Thyroid gland (tissue), 4 donors: Measurements from ENCODE around the gene KRTAP12-2. TPM values are rescaled to one million over a fixed set of nuclear protein-coding genes. Genes with fewer than 3 reads are reported as not detected.

Experiments
- DNase-seq, 2 donors: peaks; one replicate each; pipeline ENCODE4 v3.0.0-alpha.2; 2019
- H3K27ac ChIP-seq, 3 donors: fragments of 200-600 bp; sonication (generic); 1 replicate in 2 of 3; 2 replicates in 1 of 3; pipeline ENCODE4 v1.5.1; 2016 to 2019; ENCODE audit warnings: mild to moderate bottlenecking in 1 of 3, moderate library complexity in 1 of 3
- H3K27me3 ChIP-seq: fragments of 200-600 bp; sonication (generic); one replicate; pipeline ENCODE4 v1.5.1; 2019
- H3K36me3 ChIP-seq, 2 donors: fragments of 200-600 bp; sonication (generic); one replicate each; pipeline ENCODE4 v1.5.1; 2016 to 2019
- H3K4me1 ChIP-seq, 2 donors: fragments of 200-600 bp; sonication (generic); one replicate each; pipeline ENCODE4 v1.5.1; 2017 to 2019
- H3K4me3 ChIP-seq, 3 donors: fragments of 200-600 bp; sonication (generic); replicated peaks in 1 of 3; 1 replicate in 2 of 3; 2 replicates in 1 of 3; pipeline ENCODE4 v1.5.1; 2016; ENCODE audit warnings: mild to moderate bottlenecking in 1 of 3
- H3K9me3 ChIP-seq: fragments of 200-600 bp; sonication (generic); one replicate; pipeline ENCODE4 v1.5.1; 2017
- POLR2A ChIP-seq, 2 donors: fragments of 450-650 bp; IDR thresholded peaks; one replicate each; pipeline ENCODE4 v1.6.1; 2017; ENCODE audit warnings: antibody characterized with exemption in 2 of 2, mild to moderate bottlenecking in 2 of 2, moderate library complexity in 1 of 2
- WGBS, 2 donors: methylation state at CpG; one replicate each; pipeline ENCODE4 v1.1.5; 2017; 5-methylcytosine and 5-hydroxymethylcytosine counted together
- intact Hi-C: fragments of 100-400 bp; cut with DNase I; formaldehyde crosslinking; loops from one replicate; pipeline ENCODE4 v1.15.1; 2023
- total RNA-seq, 4 donors: library from RNA; depleted of rRNA; stranded (reverse); fragments of >200 nt; gene quantifications; one replicate each; pipeline ENCODE4 v1.2.3, GENCODE V29; 2016
- TF ChIP-seq, protein P1 (sequence below), 6 experiments: fragments of 200-600 bp in 3 of 6; fragments of 450-650 bp in 3 of 6; sonication (generic) in 3 of 6; IDR thresholded peaks; one replicate each; pipeline ENCODE4 v1.5.1; 2016 to 2019; ENCODE audit warnings: antibody characterized with exemption in 6 of 6, mild to moderate bottlenecking in 2 of 6, inconsistent platforms in 1 of 6, moderate library complexity in 1 of 6

Gene KRTAP12-2
- total RNA-seq, 4 donors from 2014 or later: 0.89 TPM; not detected in 3

DNA sequence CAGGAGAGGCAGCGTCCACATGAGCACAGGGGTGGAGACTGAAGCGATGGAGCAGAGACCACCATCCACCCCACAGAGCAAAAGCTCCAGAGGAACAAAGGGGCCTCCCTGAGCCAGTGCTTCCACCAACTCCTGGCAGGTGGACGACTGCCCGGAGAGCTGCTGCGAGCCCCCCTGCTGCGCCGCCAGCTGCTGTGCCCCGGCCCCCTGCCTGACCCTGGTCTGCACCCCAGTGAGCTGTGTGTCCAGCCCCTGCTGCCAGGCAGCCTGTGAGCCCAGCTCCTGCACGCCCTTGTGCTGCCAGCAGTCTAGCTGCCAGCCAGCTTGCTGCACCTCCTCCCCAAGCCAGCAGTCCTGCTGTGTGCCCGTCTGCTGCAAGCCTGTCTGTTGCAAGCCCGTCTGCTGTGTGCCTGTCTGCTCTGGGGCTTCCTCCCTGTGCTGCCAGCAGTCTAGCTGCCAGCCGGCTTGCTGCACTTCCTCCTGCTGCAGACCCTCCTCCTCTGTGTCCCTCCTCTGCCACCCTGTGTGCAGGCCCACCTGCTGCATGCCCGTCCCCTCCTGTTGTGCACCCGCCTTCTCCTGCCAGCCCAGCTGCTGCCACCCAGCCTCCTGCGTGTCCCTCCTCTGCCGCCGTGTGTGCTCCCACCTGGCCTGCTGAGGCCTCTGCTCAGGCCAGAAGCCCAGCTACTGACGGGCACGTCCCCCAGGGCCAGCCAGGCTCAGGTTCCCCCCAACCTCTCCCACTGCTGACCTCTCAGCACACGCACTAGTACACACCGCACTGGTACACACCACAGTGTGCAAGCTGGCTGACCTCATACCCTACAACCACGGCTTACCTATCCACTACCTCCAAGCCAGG lies 35.6 kb upstream of the KRTAP12-2 start:
- no peak for DNase-seq
- H3K4me3 ChIP-seq: no peak overlapping the region
- intact Hi-C loops: no loop called here
- TF ChIP-seq, protein P1, sequence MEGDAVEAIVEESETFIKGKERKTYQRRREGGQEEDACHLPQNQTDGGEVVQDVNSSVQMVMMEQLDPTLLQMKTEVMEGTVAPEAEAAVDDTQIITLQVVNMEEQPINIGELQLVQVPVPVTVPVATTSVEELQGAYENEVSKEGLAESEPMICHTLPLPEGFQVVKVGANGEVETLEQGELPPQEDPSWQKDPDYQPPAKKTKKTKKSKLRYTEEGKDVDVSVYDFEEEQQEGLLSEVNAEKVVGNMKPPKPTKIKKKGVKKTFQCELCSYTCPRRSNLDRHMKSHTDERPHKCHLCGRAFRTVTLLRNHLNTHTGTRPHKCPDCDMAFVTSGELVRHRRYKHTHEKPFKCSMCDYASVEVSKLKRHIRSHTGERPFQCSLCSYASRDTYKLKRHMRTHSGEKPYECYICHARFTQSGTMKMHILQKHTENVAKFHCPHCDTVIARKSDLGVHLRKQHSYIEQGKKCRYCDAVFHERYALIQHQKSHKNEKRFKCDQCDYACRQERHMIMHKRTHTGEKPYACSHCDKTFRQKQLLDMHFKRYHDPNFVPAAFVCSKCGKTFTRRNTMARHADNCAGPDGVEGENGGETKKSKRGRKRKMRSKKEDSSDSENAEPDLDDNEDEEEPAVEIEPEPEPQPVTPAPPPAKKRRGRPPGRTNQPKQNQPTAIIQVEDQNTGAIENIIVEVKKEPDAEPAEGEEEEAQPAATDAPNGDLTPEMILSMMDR (IDR thresholded peaks at IDR 0.05): no peak
- no peak for TF ChIP-seq POLR2A (IDR thresholded peaks at IDR 0.05)
- no peaks in the 10 kb centered on the region for H3K36me3 ChIP-seq
- 85 to 90% methylated on average over 11 to 20 of the region's 22 CpGs for WGBS, 2 donors
- H3K27ac ChIP-seq: no peak overlapping the region
- no peaks in the 10 kb centered on the region for H3K9me3 ChIP-seq
- peaks cover 4% of the 10 kb centered on the region for H3K27me3 ChIP-seq
- H3K4me1 ChIP-seq: peaks cover 0 to under 1% of the 10 kb centered on the region in 2 donors

DNA sequence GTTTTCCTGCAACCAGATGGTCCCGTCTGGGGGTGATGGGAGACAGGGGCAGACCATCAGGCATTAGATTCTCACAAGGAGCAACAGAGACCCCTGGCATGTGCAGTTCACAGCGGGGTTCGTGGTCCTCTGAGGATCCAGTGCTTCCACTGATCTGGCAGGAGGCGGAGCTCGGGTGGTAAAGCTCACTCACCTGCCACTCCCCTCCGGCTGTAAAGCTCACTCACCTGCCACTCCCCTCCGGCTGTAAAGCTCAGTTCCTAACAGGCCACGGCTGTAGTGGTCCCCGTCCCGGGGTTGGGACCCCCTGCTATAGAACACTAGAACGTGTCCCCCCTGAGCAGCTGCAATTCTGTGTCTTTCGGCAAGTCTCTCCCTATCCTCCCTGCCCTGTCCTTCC lies 34.8 kb upstream of the KRTAP12-2 start:
- peaks cover 4% of the 10 kb centered on the region for H3K27me3 ChIP-seq
- no peak overlapping the region for H3K27ac ChIP-seq
- 59 to 70% methylated on average over 10 to 12 of the region's 12 CpGs for WGBS, 2 donors
- H3K36me3 ChIP-seq: no peaks in the 10 kb centered on the region
- H3K4me3 ChIP-seq: no peak overlapping the region
- no peaks in the 10 kb centered on the region for H3K4me1 ChIP-seq
- DNase-seq: no peak
- intact Hi-C loops: no loop called here
- H3K9me3 ChIP-seq: no peaks in the 10 kb centered on the region
- no peak for TF ChIP-seq POLR2A (IDR thresholded peaks at IDR 0.05)
- TF ChIP-seq, protein P1 (IDR thresholded peaks at IDR 0.05): no peak

DNA sequence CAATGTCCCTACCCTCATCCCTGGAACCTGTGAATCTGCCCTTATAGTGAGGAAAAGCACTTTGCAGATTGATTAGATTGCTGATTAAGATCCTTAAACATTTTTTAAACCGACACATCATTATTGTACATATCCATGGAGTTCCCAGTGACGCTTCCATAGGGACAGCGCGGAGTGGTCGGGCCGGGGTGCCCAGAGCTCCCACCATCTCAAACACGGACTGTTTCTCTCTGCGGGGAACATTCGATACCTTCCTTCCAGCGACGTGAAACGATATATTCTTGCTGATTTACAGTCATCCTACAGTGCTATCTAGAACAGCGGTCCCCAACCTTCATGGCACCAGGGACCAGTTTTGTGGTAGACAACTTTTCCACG lies 34.3 kb upstream of the KRTAP12-2 start:
- Histone ChIP-seq H3K9me3 (no peaks in the 10 kb centered on the region), H3K4me3 (no peak overlapping the region), H3K27ac (no peak overlapping the region), H3K27me3 (peaks cover under 1% of the 10 kb centered on the region), H3K4me1 (no peaks in the 10 kb centered on the region), H3K36me3 (no peaks in the 10 kb centered on the region)
- intact Hi-C loops: no loop called here
- WGBS, 2 donors: 87% methylated on average over 14 of the region's 14 CpGs
- TF ChIP-seq, protein P1 (IDR thresholded peaks at IDR 0.05): no peak
- no peak for TF ChIP-seq POLR2A (IDR thresholded peaks at IDR 0.05)
- DNase-seq: no peak

DNA sequence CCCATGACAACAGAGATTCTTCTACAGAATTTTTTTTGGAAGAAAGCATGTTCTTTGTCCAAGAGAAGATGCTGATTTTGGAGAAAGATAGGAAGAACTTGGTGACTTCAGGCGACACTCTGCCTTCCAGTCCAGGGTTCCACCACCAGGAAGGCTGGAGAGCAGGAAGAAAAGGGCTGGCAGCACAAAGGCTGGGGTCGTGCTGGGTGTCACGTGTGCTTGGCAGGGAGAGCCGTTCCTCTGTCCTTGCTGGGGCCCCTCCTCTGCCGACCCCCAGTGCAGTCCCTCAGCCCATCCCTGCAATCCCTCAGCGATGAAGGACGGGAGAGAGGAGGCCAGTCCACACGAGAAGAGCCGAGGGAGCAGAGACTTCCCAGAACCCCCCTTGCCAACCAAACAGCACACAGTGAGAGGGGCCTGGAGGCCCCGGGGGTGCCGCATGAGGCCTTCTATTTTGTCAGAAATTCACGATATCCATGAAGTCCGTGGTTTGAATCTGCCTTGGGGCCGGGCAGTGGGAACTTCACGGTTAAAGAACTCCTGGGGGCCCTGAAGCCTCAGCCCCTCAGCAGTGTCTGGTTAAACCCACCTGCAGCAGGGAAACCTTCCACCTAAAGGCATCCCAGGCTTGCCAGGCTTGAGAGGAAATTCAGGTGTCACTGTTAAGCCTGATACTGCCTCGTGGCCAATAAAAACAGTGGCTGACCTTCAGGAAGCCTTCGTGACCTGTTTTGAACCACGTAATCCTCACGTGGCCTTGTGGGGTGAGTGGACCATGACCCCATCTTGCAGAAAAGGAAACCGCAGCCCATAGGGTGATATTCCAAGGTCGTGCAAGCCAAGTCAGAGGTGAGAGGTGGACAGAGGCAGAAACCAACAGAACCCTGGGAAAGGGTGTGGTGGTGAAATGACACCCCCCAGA lies 33.6 kb upstream of the KRTAP12-2 start:
- no peaks in the 10 kb centered on the region for H3K9me3 ChIP-seq
- H3K27me3 ChIP-seq: no peaks in the 10 kb centered on the region
- H3K27ac ChIP-seq: no peak overlapping the region
- no peak for TF ChIP-seq POLR2A (IDR thresholded peaks at IDR 0.05)
- TF ChIP-seq, protein P1 (IDR thresholded peaks at IDR 0.05): no peak
- H3K4me3 ChIP-seq: no peak overlapping the region
- 72 to 76% methylated on average over 18 of the region's 21 CpGs for WGBS, 2 donors
- DNase-seq: no peak
- intact Hi-C loops: no loop called here
- no peaks in the 10 kb centered on the region for H3K4me1 ChIP-seq
- H3K36me3 ChIP-seq: no peaks in the 10 kb centered on the region
